Heart left ventricle (tissue), 13 donors: Measurements from ENCODE around the gene CMKLR1.

ENCODE experiments used
- CTCF ChIP-seq, 12 donors: fragments of 200-600 bp; sonication (generic) in 4 of 12; IDR thresholded peaks; one replicate each; pipeline versions ENCODE4 v1.5.0 to v1.8.0; 2018 to 2022; ENCODE audit warnings: antibody characterized with exemption in 12 of 12, mild to moderate bottlenecking in 5 of 12
- POLR2A ChIP-seq, 2 donors: fragments of 450-650 bp; IDR thresholded peaks; one replicate each; pipeline ENCODE4 v1.6.1; 2017; ENCODE audit warnings: antibody characterized with exemption in 2 of 2, mild to moderate bottlenecking in 2 of 2, moderate library complexity in 2 of 2
- donor health status: ischemic (EF 13 %, LVEDD 7.1; RV severe dilation, severe dysfunction).
- donor health status: DM: no; HTN: yes; CAD: no.
- donor health status: DM: no; HTN: no; CAD: no.
- donor health status: ischemic (EF 25% LVEDD 6.9; RV normal size, moderate dysfunction).
- donor health status: ischemic (EF 25% LVEDD 5.7; RV mildly dilated, moderate dysfunction).
- donor health status: ischemic (EF 35%, LVEDD 5.7; RV mildly dilated, moderate dysfunction).
- donor health status: nonischemic (EF 11% LVEDD 7.7; RV severe dilation, severe dysfunction).
- donor health status: DM: yes; HTN: yes; CAD: no.
- donor health status: PGD.
- donor health status: ischemic (EF 29% LVEDD 5.4; RV normal size, mild dysfunction).
- donor health status: nonischemic (EF 23%, LVEDD 6.1; RV moderate dilation, normal function).

- TF ChIP-seq CTCF (IDR thresholded peaks at IDR 0.05) (no peak), POLR2A (IDR thresholded peaks at IDR 0.05) (no peak)
These were observed 68.3 kb downstream of the CMKLR1 start for GRCh38 chr12:108270849-108271143.
